Loucy (cell line): ENCODE measurements around the gene SYDE2.

Source experiments
- CTCF ChIP-seq: fragments of 200-600 bp; sonication (generic); conservative IDR thresholded peaks from 2 replicates; pipeline ENCODE4 v1.5.1; 2014; ENCODE audit warnings: mild to moderate bottlenecking, antibody characterized with exemption, low read length
- EZH2phosphoT487 ChIP-seq: fragments of 200-600 bp; IDR thresholded peaks from 2 replicates; pipeline ENCODE4 v1.6.1; 2018; ENCODE audit warnings: antibody characterized with exemption, mild to moderate bottlenecking, moderate library complexity, borderline replicate concordance

- TF ChIP-seq CTCF (no peak), EZH2phosphoT487 (no peak)
These were observed 68.6 kb downstream of the SYDE2 start for GRCh38 chr1:85132078-85132720.
